Heart left ventricle (tissue), 13 donors: ENCODE measurements around the gene ADGRF3.
"Not testable (repeated sequence)": the region's sequence is repeated elsewhere in the genome, so short reads cannot be mapped to it uniquely, and the experiment has no call there.

ENCODE experiments used
- CTCF ChIP-seq, 12 donors: fragments of 200-600 bp; sonication (generic) in 4 of 12; IDR thresholded peaks; one replicate each; pipeline versions ENCODE4 v1.5.0 to v1.8.0; 2018 to 2022; ENCODE audit warnings: antibody characterized with exemption in 12 of 12, mild to moderate bottlenecking in 5 of 12
- POLR2A ChIP-seq, 2 donors: fragments of 450-650 bp; IDR thresholded peaks; one replicate each; pipeline ENCODE4 v1.6.1; 2017; ENCODE audit warnings: antibody characterized with exemption in 2 of 2, mild to moderate bottlenecking in 2 of 2, moderate library complexity in 2 of 2
- donor health status: ischemic (EF 13 %, LVEDD 7.1; RV severe dilation, severe dysfunction).
- donor health status: DM: no; HTN: yes; CAD: no.
- donor health status: DM: no; HTN: no; CAD: no.
- donor health status: ischemic (EF 25% LVEDD 6.9; RV normal size, moderate dysfunction).
- donor health status: ischemic (EF 25% LVEDD 5.7; RV mildly dilated, moderate dysfunction).
- donor health status: ischemic (EF 35%, LVEDD 5.7; RV mildly dilated, moderate dysfunction).
- donor health status: nonischemic (EF 11% LVEDD 7.7; RV severe dilation, severe dysfunction).
- donor health status: DM: yes; HTN: yes; CAD: no.
- donor health status: PGD.
- donor health status: ischemic (EF 29% LVEDD 5.4; RV normal size, mild dysfunction).
- donor health status: nonischemic (EF 23%, LVEDD 6.1; RV moderate dilation, normal function).

DNA sequence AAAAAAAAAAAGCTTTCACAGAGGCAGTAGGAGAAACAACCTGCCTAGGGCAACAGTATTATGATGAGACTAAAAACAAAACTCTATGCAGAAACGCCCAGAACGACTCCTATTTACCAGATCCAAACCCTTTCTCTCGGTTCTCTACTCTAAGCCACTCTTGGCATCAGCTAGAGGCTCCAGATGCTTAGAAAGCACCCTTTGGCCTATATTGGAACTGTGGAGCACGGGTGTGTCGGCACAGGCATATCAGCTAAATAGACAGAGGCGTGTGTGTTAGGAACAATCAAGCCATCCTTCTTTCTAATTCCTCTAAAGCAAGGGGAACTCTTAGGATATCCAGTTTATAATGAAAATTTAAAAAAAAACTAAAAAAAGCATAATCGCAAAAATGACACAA, 41.5 kb downstream of the ADGRF3 start:
- not testable (repeated sequence) for TF ChIP-seq CTCF, POLR2A (IDR thresholded peaks at IDR 0.05)
